Aortic smooth muscle cell (primary cell): ENCODE results near the gene IGF2BP3. TPM values are rescaled to one million over a fixed set of nuclear protein-coding genes. Genes with fewer than 3 reads are reported as not detected.

Experiments
- total RNA-seq: library from RNA; depleted of rRNA; stranded (reverse); fragments of >200 nt; gene quantifications from 2 replicates; pipeline ENCODE4 v1.2.3, GENCODE V29; 2014

IGF2BP3 gene
- total RNA-seq: 17.6 and 17.9 TPM in 2 replicates

DNA sequence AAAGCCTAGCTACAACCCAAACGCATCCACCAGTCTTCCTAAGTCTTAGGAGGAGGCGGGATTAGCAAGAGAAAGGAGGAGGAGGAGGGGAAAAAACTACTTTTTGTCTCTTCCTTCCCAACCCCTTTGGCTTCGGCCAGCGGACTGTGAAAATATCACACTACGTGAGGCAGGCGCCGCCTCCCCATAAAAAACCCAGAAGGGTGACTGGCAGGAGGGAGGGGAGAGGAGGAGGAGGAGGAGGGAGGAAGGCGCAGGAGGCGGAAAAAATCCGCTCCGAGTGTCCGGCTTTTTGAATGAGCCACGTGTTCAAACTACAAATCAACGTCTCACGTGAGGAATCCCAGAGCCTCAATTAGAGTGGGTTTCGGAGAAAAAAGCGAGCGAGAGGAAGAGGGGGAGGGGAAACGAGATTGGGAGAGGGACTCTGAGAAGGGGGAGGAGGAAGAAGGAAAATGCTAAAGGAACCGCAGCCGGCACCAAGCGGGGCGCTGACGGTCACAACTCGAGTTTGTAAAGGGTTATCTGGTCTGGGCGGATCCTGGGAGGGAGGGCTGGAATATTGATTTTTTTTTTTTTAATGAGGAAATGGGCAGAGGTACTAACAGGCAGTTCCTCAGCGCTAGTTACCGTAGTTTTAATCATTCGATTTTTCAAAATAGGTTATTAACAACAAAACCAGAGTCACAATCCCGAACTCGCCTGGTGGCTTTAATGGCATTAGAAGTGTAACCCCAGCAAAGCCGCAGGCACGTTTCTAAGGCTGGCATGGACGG, at the start of gene IGF2BP3:
TSS of gene IGF2BP3 (minus strand) at position 162 of the 776 bp plus-strand sequence. CDS start 381 bp downstream, outside the sequence.

DNA sequence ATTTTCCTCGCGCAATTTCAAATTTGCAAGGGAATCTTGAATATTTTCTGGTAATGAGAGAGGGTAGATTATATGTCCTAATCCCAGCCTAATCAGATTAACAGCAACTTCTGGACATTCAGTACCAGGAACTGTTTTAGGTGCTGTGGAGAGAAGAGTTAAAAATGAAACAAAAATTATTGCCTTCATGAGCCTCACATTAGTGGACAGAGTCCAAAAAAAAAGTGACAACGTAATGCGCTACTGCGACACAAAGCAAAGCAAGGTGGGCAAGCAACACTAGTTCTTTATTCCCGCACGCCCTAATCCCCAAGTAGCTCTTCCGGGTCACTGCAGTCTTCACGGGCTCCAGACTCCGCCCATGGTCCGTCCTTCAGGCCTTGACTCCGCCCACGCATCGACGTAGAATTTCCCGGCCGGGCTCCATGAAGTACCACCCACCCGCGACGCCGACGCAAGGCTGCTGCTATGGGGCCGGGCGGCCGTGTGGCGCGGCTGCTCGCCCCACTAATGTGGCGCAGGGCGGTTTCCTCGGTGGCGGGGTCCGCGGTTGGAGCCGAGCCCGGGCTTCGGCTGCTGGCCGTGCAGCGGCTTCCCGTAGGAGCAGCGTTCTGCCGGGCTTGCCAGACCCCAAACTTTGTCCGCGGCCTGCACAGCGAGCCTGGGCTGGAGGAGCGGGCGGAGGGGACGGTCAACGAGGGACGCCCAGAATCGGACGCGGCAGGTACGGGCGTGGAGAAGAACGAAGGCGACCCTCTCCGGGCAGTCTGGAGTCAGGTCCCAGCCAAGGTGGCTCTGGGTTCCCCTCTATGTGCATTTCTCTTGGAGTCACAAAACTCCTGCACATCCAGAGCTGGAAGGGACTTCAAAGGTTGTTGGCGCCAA, 171.2 kb downstream of the IGF2BP3 start, which contains the start of gene MALSU1:
TSS of gene MALSU1 (plus strand) at position 455 of the 885 bp plus-strand sequence. CDS start at position 469, 14 bp downstream.

Other genes starting within 250 kb of the IGF2BP3 start
- gene GPNMB, start 223.7 kb downstream of the IGF2BP3 start, total RNA-seq: 172 and 285 TPM in 2 replicates
- 110 and 111 TPM in 2 replicates for gene MALSU1, start 171.2 kb downstream of the IGF2BP3 start, total RNA-seq
- gene TRA2A, start 61.5 kb upstream of the IGF2BP3 start, total RNA-seq: 29.5 and 36.6 TPM in 2 replicates
- gene CCDC126, start 126.9 kb upstream of the IGF2BP3 start, total RNA-seq: 9.5 and 9.8 TPM in 2 replicates
- gene FAM221A, start 209.7 kb upstream of the IGF2BP3 start, total RNA-seq: 0.68 and 1.5 TPM in 2 replicates
- gene STK31, start 239.7 kb upstream of the IGF2BP3 start, total RNA-seq: not detected in 2 replicates